Stimulated activated CD8-positive, alpha-beta memory T cell treated with anti-CD3 and anti-CD28 coated beads, Interleukin-12 subunit alpha, Interleukin-12 subunit beta, amount 100 ng/mL, for 24 hours (primary cell): Measurements from ENCODE around the gene LHX1.

Experiments used
- DNase-seq: peaks from one replicate; pipeline ENCODE4 v3.0.0-alpha.2; 2020; ENCODE audit errors: extremely low read depth

The LHX1 gene

DNA sequence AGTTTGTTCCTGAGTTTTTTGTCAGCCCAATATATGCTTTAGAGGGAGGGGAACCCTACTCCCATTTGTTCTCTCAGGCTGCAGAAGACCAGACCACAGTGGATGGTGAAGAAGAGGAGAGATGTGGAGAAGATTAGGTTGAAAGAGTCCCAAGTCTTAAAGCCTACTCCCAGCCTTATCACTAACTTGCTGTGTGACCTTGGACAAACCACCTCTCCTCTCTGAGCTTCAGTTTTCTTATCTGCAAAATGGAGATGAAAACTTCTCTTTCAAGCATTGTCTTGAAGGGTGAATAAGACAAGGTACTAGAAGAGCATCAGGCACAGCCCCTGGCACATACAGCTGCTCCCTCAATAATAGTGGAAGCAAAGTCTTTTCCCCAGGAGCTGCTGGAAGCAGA lies 15.1 kb upstream of the LHX1 start:
- DNase-seq, result no peak

DNA sequence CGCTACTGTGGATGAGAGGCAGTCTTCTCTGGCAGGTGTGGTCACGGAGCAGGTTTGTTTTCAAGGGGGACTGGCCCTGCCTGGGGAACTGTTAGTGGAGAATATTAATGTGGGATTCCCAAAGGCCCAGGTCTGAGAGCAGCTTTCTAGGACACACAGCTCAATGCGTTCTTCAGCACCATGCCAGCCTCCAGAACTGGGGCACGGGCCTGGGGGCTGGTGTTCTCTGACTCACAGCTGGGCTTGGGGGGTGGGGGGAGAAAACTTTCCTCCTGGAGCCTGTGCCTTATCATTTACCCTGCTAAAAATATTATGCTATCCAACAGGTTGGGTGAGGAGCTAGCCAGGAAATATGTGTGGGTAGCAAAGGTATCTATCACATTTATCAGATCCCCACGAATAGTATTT lies 13.5 kb upstream of the LHX1 start:
- no peak for DNase-seq

DNA sequence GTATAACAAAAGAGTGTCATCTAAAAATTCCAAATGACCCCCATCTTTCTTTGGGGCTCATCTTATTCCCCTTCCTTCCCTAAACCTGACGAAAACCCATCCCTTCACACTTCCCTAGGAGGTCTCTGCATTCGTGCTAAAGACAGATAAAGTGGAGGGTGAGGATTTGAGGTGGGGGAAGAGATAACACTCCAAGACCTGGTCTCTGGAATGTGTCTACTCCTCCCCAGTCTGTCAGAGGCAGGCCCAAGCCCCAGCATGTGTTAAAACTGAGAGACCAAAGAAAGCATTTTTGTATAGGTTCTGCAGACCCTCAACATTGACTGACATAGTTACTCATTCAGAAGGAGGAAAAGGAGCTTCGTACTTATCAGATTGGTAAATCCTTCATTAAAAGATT lies 11.0 kb upstream of the LHX1 start:
- no peak for DNase-seq

DNA sequence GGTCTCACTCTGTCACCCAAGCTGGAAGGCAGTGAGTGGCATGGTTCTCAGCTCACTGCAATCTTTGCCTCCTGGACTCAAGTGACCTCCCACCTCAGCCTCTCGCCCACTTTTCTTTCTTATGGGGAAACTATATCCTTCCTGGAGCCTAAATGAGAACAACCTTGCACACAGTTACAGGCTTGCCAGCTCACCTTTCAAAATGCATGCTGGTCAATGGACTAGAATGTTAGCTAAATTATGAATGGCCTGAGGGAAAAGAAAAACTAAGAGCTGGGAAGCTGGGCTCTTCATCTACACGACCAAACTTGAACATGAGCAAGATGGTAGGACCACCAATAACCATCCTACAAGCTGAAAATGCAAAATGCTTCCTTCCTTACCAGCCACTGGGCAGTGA lies 10.6 kb upstream of the LHX1 start:
- DNase-seq, result no peak

DNA sequence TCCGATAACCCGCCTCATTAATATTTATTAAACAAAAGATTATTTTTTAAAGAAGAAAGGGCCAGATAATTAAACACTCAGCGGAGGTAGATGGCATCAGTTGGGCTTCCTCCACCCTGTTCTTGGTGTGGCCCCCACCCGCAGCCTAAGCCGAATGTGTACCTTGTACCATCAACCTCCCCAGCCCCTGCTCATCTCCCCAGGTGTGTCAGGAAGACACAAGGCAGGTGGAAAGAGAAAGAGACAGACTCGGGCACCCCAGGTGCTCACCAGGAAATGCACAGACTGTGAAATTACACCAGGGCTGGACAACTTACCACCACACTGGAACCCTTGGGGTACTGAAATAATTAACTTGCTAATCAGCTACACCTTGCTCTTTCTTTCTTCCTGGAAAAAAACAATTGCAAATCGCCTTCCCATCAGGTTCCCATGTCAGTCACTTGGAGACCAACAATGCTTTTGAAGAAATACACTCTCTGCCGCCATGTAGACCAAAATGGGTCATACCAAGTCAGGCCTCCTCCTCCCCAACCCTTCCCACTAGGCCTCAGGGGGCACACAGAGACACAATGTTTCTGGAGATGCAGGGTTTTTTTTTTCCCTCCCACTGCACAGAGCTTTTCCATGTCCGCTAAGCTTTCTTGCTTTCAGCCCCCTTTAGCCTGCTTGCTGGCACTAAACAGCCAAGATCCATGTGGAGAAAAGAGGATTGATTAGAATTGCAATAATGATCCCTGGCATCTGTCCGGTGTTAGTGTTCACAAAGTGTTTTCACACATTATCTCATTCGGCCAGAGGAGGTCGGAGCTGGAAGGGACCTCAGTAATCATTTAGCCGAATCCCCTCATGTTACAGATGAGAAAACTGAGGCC lies 8.6 kb upstream of the LHX1 start:
- DNase-seq, result no peak

DNA sequence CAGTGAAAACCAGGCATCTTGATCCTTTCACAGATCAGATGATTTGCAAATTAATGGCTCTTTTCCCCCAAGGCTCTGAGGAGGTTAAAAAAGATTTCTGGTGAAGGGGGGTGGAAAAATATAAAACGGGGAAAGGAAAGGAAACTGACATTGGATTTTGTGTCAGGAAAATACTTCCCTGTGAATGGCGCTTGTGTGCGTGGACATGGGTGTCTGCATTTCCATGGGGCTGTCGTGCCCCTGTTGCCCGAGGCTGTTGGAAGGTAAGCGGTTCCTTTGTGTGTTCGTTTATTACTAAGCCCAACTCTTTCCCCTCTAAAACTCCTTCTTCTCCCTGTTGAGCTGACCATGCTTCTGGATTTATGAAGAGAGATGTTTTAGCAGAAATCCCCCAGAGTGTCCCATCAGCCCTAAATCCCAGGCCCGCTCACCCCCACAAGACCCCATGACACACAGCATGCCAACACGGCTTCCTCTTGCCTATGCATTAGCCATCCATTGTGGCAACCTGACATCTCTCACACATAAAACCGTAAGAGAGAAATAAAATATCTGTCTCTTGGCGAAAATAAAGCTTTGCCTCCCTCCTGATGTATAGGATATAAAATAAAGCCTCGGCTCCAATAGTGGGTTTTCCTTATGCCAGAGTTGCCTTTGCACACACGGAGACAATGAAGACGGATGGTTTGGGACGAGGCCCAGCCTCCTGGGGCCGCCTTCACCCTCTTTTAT lies 7.3 kb upstream of the LHX1 start:
- no peak for DNase-seq

DNA sequence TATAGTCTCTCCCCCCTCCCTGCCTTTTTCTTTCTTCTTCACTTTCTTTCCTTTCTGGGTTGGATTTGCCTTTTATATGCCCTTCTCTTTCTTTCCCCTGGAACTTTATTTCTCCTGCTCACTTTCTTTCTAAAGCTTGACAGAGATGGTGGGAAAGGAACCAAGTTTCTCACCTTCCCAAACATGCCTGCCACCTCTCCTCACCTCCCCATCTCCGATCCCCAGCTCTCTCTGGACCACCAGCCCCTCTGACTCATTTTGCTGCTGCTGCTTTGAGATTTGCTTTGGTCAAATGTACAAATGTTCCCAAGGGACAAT lies 6.7 kb upstream of the LHX1 start:
- no peak for DNase-seq

DNA sequence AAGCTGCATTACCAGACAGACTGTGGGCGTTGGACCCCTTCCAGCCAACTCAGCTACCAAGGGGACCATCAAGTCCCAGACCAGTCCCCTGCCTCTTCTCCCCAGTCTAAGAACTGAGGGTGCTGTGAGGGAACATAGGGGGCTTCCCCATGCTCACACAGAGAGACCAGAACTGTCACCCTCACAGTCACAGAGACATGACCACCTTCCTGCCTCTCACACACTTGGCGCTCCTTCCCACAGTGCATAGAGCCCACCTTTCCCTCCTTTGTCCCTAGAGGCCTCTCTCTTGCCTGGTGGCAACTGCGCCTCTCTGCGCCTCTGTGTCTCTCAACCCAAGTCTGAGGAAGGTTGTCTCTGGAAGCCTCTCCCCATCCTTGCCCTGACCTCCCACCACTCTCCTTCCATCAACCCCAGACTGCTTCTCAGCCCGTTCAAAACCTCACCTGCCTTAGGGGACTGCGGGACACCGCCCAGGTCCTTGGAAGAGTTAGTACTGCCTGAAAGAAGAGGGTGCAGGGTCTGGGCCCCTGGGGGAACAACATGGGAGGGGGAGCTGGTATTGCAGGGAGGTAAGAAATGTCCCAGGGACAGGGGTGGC lies 6.1 kb upstream of the LHX1 start:
- no peak for DNase-seq

DNA sequence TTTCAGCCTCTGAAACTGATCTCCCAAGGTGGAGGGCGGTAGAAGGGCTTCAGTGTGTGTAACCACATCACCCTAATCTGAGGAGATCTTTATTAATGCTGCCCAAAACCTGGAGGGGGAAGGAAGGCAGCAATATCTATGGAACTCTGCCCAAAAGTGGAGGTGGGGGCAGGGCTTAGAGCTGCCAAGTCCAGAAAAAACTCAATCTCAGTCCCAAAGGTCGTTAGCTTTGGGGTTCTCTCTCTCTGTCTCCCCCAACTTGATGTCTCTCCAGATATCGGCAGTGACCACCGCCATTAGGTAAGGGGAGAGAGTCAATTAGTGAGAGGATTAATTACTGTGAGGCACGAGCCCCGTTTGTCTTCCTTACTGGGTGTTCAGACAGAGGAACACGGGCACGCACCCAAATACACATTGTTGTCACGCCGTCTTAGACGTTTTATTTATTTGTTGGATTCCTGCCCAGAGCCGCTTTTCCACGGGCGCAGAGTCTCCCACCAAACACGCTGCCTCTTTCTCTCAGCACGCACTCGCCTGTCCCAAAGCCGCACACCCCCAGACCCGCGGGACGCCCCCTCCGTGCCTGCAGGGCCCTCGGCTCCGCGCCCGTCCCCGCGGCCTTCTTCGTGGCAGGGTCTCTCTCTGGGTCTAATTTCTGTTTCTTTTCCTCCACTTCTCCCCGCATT lies 5.4 kb upstream of the LHX1 start:
- no peak for DNase-seq

DNA sequence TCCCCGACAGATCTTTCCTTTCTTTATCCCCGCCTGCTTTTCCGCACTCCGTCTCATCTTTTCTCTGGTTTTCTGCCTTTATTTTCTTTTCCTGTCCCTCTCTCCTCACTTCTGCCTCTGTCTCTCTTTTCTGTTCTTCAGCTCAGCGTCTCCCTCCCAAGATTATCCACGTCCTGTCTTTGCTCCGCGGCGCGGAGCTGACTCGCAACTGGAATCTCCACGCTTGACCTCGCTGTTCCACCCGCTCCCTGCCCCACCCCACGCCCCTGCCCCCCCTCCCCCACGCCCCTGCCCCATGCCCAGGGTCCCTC lies 4.9 kb upstream of the LHX1 start:
- no peak for DNase-seq

DNA sequence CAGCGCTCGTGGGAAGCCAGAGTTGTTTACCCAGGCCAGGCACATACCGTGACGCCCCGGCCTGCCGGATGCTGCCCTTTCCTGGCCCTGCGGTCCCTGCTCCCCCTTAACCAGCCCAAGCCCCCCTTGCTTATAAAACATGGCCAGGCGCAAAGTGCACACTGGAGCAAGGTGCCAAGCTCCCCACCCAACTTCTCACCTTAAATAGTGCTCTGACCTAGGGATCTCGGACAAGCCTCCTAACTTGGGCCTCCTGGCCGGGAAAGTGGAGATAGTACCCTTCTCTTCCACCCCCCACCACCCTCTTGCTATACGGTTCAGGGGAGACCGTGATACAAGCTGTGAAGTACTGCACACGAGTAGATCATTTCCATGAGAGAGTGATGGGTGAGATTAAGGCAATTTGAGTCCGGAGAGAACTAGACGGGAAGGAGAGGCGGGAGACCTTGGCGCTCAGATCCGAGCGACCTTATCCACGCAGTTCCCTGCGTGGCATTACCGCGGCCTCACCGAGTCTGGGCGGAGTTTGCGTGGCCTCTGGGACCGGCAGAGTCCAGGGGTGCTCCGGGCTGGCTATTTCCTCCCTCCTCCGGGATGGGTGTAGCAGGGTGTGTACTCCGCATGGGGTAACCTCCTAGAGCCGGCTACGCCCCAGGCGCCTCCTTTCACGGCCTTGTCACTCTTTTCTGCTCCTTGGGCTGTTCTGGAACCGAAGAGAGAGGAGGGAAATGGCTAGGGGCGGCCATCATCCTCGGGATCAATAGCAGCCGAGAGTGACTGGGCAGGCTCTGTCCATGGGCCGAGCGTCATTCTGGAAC lies 4.4 kb upstream of the LHX1 start:
- DNase-seq, result no peak

DNA sequence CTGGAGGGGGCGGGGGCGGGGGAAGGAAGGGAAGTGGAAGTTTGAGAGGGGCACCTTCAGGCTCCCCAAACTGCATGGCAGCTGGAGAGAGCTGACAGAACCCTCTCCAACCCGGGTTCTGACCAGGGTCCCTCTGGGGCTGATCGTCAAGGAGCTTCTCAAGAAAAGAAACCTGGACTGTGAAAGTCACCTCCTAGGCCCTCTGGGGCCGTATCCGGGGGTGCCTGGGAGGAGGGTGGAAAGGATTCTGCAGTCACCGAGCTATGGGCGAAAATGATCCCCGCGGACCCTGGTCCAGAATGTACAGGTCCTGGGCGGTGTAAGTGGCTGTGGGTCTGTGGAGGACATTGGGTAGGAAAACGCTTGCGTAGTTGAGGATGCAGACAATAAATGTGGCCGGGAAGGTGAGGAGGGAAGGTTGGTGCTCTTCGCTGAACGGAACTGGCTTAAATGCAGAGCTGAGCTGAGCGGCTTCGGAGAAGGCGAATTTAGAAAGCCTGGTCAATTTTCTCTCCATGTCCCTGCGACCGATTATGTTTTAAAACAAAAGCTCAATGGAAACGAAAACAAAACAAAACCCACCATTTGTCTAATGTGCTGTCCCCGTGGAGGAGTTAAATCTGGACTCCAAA lies 3.6 kb upstream of the LHX1 start:
- no peak for DNase-seq

DNA sequence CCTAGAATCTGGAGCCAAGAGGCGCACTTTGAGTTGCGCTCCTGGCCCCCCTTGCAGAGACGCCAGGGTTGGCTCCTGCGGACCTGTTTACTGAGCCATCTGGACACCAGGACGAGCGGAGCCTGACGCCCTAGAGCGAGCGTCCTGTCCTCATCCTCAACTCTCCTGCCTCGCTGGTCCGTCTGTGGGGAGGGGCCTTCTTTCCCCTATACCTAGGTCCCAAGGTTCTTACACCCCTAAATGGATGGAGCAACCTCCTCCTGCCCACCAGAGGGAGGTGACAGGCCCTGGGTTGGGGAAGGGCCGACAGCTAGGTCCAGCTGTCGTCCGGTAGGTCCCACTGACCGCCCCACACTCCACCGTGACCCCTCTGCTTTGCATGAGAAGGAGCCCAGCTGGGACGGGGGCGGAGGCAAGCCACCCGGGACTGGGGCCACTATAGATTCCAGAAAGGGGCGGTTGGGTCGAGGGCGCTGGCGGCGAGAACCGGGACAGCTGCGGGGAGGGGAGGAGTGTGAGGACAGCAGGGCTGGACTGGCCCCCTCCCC lies 3.1 kb upstream of the LHX1 start:
- DNase-seq, result no peak

DNA sequence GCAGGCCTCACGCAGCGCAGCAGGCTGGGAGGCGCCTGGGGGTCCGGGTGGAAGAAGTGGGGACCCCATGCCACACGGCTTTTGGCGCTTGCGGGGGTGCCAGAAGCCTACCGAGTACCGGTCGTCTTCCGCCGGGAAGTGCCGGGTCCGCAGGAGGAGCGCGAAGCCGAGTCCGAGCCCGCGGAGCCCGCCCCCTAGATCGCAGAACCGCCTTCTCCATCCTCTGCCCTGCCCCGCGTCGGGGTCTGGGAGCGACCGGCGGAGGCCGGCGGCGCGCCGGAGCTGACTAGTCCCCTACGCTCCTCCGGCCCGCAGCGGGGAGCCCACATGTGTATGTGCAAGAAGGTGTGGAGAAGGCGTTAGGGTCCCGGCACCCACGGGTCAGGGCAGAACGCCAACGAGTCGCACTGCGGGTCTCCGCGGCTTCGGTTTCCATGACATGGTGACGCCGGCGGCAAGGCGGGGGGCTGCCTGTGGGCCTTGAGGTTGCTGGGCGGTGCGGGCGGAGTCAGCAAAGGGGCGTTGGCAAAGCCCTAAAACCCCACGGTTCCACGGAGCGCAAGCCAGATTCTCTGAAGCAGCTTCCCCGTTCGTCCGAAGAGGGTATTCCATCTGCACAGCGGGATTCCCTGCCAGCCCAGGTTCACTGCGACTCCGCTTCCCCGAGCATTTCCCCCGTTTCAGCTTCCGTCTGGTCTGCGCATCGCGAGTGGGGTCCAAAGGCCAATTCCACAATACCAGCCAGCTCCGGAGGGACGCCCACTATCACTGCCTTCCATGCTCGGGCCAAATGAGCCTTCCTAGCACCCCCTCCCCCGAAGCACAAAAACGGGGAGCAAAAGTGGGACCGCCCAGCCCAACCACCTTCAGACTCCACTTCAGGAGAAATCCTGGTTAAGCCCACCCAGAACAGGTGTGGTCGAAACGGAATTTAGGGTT lies 2.3 kb upstream of the LHX1 start:
- DNase-seq, result no peak

DNA sequence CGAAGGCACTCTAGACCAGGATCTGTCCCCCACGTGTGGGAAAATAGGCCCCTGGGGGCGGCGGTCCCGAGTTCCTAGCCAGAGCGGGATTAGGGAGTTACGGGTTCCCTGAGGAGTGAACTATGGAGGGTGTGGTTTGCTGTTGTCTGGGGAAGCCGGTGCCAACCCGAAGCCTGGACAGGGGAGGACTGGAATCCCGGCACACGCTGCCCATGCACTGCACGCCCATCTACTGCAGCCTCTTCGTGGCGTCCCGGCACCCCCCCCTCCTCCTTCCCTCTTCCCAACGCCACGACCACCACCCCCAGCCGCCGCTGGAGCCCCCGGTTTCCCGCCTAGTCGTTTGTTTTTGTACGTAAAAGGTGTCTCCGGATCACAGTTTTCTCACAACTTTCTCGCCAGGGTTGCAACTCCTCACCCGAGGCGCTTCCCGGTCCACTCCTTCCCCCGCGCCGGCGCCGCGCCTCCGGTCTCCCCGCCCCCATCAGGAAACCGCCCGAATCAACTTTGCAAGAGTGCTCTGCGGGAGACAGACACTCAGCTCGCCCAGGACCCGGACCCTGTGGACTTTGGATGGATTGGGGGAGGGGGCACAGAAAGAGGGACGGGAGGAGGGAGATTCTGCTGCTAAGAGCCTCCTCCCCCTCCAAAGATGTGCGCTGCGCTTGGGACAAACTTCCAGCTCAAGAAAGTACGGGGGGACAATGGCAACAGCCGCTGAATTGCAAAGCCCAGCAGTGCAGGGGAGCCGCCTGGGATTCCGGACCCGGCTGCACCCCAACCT lies 1.4 kb upstream of the LHX1 start:
- DNase-seq, result no peak

DNA sequence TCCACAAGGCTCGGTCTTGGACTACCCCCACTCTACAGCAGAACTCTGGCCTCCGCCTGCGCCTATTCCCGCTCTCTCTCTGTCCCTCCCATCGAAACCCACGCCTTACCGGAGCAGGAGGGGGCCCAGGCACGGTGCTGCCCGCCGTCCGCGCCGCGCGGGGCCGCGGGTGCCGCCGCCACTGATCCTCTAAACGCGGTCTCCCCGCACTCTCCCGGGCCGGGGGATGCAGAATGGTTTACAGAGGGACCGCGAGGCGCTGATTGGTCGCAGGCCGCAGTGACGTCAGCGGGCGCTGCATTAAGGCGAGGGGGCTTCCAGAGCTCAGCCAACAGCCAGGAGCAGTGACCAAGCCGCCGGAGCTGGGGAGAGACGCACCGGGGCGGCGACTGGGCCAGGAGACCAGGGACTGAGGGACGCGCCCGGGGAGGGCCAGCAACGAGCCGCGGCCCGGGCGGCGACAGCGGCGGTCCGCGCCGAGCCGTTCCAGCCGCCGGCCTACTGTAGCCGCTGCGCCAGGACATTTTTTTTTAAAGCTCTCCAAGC lies 747 bp upstream of the LHX1 start:
- no peak for DNase-seq

DNA sequence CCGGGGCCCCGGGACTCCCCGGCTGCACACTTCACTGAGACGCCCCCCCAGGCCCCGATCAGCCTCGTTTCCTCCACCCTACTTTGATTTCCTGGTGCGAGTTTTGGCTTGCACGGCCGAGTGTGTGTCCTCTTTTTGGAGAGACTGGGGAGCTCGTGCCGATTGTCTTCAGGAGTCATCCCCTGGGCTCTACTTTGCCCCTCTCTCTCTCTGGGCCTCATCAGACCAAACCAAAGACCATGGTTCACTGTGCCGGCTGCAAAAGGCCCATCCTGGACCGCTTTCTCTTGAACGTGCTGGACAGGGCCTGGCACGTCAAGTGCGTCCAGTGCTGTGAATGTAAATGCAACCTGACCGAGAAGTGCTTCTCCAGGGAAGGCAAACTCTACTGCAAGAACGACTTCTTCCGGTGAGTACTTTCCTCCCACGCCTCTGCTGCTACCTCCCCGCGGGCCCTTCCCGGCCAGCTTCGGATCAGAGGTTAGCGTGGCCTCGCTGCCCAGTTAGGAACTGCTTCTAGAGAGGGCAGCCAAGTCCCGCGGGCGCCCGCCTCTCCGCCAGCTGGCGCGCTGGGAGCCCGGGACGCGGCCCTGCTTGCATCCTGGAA lies 787 bp downstream of the LHX1 start:
- DNase-seq, result no peak

DNA sequence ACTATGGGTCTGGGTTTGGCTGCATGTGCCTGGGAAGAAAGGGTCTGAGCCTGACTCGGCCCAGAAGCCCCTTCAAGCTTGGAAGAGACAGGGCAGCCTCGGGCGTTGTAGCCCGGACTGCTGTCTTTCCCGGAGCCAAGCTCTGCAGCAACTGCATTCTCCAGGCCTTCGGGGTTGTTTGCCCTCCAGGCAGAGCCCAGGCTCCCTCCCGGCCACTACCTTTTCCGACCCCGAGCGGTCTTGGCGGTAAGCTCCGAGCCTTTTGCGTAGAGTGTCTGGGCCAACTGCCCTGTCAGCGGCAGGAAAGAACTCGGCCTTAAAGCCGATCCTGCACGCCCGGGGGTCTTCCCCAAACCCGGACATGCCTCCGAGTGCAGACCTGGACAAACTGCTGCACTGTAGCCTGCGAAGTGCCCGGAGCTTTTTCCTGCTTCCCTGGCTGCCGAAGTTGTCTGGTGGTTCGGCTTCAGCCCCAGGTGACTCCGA lies 1.3 kb downstream of the LHX1 start:
- no peak for DNase-seq
